ENCODE data around the gene FASN. TPM values are rescaled to one million over a fixed set of nuclear protein-coding genes. Genes with fewer than 3 reads are reported as not detected.

FASN gene
- polyA plus RNA-seq, 1 donor from 2014 or later, result 26.4 TPM

DNA sequence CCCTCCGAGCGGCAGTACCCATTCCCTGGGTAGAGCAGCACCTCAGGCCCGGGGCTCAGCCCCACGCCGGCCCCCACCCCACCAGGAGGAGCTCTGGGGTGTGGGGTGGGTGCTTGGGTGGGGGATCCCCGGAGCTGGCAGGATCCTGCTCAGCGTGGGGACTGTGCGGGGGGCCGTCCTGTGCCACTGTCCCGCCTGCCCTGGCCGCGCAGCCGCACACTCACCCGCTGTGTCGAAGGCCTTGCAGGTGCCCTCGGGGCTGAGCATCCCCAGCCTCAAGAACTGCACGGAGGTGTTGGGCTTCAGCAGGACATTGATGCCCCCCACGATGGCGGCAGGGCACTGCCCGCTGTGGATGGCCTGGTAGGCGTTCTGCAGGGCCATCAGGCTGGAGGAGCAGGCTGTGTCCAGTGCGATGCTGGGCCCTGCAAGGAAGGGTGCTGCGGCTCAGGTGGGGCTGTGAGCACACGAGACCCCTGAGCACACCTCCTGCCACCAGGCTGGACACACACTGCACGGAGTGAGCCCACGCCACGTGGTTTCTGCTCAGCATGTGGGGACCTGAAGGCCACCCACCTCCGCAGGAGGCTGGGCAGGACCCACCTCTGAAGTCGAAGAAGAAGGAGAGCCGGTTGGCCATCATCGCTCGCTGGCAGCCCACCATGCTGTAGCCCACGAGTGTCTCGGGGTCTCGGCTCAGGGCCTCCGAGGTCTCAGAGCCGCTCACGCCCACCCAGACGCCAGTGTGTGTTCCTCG lies 4.9 kb downstream of the FASN start:
- no peak overlapping the region for H2AFZ ChIP-seq (ENCODE audit: low read depth, low read length)
- H3K27ac ChIP-seq (ENCODE audit: low read length), result no peak overlapping the region
- H3K9me2 ChIP-seq (ENCODE audit: insufficient read depth, low read length), result no peaks in the 10 kb centered on the region
- no peak for TF ChIP-seq SMC3 (conservative IDR thresholded peaks at IDR 0.05; ENCODE audit: poor library complexity)
- TF ChIP-seq, protein P1, sequence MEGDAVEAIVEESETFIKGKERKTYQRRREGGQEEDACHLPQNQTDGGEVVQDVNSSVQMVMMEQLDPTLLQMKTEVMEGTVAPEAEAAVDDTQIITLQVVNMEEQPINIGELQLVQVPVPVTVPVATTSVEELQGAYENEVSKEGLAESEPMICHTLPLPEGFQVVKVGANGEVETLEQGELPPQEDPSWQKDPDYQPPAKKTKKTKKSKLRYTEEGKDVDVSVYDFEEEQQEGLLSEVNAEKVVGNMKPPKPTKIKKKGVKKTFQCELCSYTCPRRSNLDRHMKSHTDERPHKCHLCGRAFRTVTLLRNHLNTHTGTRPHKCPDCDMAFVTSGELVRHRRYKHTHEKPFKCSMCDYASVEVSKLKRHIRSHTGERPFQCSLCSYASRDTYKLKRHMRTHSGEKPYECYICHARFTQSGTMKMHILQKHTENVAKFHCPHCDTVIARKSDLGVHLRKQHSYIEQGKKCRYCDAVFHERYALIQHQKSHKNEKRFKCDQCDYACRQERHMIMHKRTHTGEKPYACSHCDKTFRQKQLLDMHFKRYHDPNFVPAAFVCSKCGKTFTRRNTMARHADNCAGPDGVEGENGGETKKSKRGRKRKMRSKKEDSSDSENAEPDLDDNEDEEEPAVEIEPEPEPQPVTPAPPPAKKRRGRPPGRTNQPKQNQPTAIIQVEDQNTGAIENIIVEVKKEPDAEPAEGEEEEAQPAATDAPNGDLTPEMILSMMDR (IDR thresholded peaks at IDR 0.05; ENCODE audit: poor library complexity, severe bottlenecking), result no peak
- no peak for TF ChIP-seq POLR2AphosphoS5 (IDR thresholded peaks at IDR 0.05)
- TF ChIP-seq EZH2 (IDR thresholded peaks at IDR 0.05; ENCODE audit: borderline replicate concordance, insufficient read depth, low read length, poor library complexity, severe bottlenecking), result no peak
- TF ChIP-seq RAD21 (conservative IDR thresholded peaks at IDR 0.05), result no peak
- TF ChIP-seq EP300 (conservative IDR thresholded peaks at IDR 0.05; ENCODE audit: poor library complexity, severe bottlenecking), result no peak
- TF ChIP-seq TAF1 (IDR thresholded peaks at IDR 0.05; ENCODE audit: low read depth), result no peak
- TF ChIP-seq MXI1 (conservative IDR thresholded peaks at IDR 0.05; ENCODE audit: poor library complexity, severe bottlenecking), result no peak
- TF ChIP-seq, protein P2, sequence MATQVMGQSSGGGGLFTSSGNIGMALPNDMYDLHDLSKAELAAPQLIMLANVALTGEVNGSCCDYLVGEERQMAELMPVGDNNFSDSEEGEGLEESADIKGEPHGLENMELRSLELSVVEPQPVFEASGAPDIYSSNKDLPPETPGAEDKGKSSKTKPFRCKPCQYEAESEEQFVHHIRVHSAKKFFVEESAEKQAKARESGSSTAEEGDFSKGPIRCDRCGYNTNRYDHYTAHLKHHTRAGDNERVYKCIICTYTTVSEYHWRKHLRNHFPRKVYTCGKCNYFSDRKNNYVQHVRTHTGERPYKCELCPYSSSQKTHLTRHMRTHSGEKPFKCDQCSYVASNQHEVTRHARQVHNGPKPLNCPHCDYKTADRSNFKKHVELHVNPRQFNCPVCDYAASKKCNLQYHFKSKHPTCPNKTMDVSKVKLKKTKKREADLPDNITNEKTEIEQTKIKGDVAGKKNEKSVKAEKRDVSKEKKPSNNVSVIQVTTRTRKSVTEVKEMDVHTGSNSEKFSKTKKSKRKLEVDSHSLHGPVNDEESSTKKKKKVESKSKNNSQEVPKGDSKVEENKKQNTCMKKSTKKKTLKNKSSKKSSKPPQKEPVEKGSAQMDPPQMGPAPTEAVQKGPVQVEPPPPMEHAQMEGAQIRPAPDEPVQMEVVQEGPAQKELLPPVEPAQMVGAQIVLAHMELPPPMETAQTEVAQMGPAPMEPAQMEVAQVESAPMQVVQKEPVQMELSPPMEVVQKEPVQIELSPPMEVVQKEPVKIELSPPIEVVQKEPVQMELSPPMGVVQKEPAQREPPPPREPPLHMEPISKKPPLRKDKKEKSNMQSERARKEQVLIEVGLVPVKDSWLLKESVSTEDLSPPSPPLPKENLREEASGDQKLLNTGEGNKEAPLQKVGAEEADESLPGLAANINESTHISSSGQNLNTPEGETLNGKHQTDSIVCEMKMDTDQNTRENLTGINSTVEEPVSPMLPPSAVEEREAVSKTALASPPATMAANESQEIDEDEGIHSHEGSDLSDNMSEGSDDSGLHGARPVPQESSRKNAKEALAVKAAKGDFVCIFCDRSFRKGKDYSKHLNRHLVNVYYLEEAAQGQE (IDR thresholded peaks at IDR 0.05; ENCODE audit: borderline replicate concordance), result no peak
- H4K20me1 ChIP-seq (ENCODE audit: insufficient read depth), result no peaks in the 10 kb centered on the region
- peaks cover 24% of the 10 kb centered on the region for H3K79me2 ChIP-seq (replicated peaks; ENCODE audit: insufficient read depth, low read length)
- no peaks in the 10 kb centered on the region for H3K36me3 ChIP-seq (ENCODE audit: insufficient read depth, low read length)
- H3K9ac ChIP-seq (ENCODE audit: low read length), result no peak overlapping the region
- no peaks in the 10 kb centered on the region for H3K9me3 ChIP-seq (ENCODE audit: low read length)
- no peak overlapping the region for H3K4me3 ChIP-seq (ENCODE audit: low read length)
- H3K4me2 ChIP-seq (ENCODE audit: low read length), result no peak overlapping the region
- no peaks in the 10 kb centered on the region for H3K27me3 ChIP-seq (ENCODE audit: insufficient read depth, low read depth, low read length)
- H3F3A ChIP-seq (ENCODE audit: insufficient read depth, low read length, poor library complexity, severe bottlenecking), result no peaks in the 10 kb centered on the region

DNA sequence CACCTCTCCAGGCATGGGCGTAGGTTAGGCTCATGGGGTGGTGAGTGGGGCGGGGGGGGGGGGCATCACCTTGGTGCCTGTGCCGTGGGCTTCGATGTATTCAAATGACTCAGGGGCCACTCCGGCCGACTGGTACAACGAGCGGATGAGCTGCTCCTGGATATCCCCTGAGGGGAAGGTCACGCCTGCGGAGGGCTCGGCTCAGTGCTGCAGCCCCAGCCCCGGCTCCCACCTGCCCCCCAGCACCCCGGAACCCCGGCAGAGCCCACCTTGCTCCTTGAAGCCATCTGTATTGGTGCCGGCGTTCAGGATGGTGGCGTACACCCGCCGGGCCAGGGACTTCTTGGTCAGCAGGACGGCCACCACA lies 5.4 kb downstream of the FASN start:
- no peaks in the 10 kb centered on the region for H3K9me3 ChIP-seq (ENCODE audit: low read length)
- H3K27me3 ChIP-seq (ENCODE audit: insufficient read depth, low read depth, low read length), result no peaks in the 10 kb centered on the region
- H3K9me2 ChIP-seq (ENCODE audit: insufficient read depth, low read length), result no peaks in the 10 kb centered on the region
- no peaks in the 10 kb centered on the region for H3F3A ChIP-seq (ENCODE audit: insufficient read depth, low read length, poor library complexity, severe bottlenecking)
- H3K4me2 ChIP-seq (ENCODE audit: low read length), result no peak overlapping the region
- no peak overlapping the region for H3K27ac ChIP-seq (ENCODE audit: low read length)
- peaks cover 24% of the 10 kb centered on the region for H3K79me2 ChIP-seq (replicated peaks; ENCODE audit: insufficient read depth, low read length)
- H2AFZ ChIP-seq (ENCODE audit: low read depth, low read length), result no peak overlapping the region
- no peaks in the 10 kb centered on the region for H3K36me3 ChIP-seq (ENCODE audit: insufficient read depth, low read length)
- no peak overlapping the region for H3K9ac ChIP-seq (ENCODE audit: low read length)
- TF ChIP-seq EP300 (conservative IDR thresholded peaks at IDR 0.05; ENCODE audit: poor library complexity, severe bottlenecking) (no peak), MXI1 (conservative IDR thresholded peaks at IDR 0.05; ENCODE audit: poor library complexity, severe bottlenecking) (no peak), TAF1 (IDR thresholded peaks at IDR 0.05; ENCODE audit: low read depth) (no peak), SMC3 (conservative IDR thresholded peaks at IDR 0.05; ENCODE audit: poor library complexity) (no peak), POLR2AphosphoS5 (IDR thresholded peaks at IDR 0.05) (no peak), RAD21 (conservative IDR thresholded peaks at IDR 0.05) (no peak), EZH2 (IDR thresholded peaks at IDR 0.05; ENCODE audit: borderline replicate concordance, insufficient read depth, low read length, poor library complexity, severe bottlenecking) (no peak)
- TF ChIP-seq, protein P2 (IDR thresholded peaks at IDR 0.05; ENCODE audit: borderline replicate concordance), result no peak
- TF ChIP-seq, protein P1 (IDR thresholded peaks at IDR 0.05; ENCODE audit: poor library complexity, severe bottlenecking), result no peak
- H4K20me1 ChIP-seq (ENCODE audit: insufficient read depth), result no peaks in the 10 kb centered on the region
- H3K4me3 ChIP-seq (ENCODE audit: low read length), result no peak overlapping the region
